HG02981 (cell line): ENCODE results near the gene MTOR.
A peak's percentile ranks its signal among the peaks of the same experiment; 100 is the strongest.

Source experiments
- ATAC-seq: cut with Tn5 transposase; IDR thresholded peaks from one replicate; pipeline ENCODE4 v1.9.1; 2021; ENCODE audit warnings: mild to moderate bottlenecking, moderate library complexity; ENCODE audit not compliant: unreplicated experiment

The MTOR gene

GRCh38 chr1:11229203-11229602 is 33.1 kb downstream of the MTOR start:
- no peak for ATAC-seq

GRCh38 chr1:11227106-11228077 is 35.0 kb downstream of the MTOR start:
- peak; percentile 67 for ATAC-seq

GRCh38 chr1:11216074-11216473 is 46.3 kb downstream of the MTOR start:
- no peak for ATAC-seq

GRCh38 chr1:11215381-11216005 is 46.9 kb downstream of the MTOR start:
- no peak for ATAC-seq

- no peak for ATAC-seq
Measured at GRCh38 chr1:11214698-11215380, 47.5 kb downstream of the MTOR start.

GRCh38 chr1:11211925-11212587 is 50.3 kb downstream of the MTOR start:
- ATAC-seq, result no peak

GRCh38 chr1:11211461-11211860 is 50.9 kb downstream of the MTOR start:
- ATAC-seq, result no peak

GRCh38 chr1:11207898-11208611 is 54.3 kb downstream of the MTOR start:
- no peak for ATAC-seq

- no peak for ATAC-seq
Measured at GRCh38 chr1:11204396-11205190, 57.8 kb downstream of the MTOR start.

GRCh38 chr1:11198851-11199594 is 63.3 kb downstream of the MTOR start:
- ATAC-seq, result no peak

GRCh38 chr1:11198257-11198656 is 64.1 kb downstream of the MTOR start:
- no peak for ATAC-seq

- ATAC-seq, result no peak
Measured at GRCh38 chr1:11197359-11197758, 65.0 kb downstream of the MTOR start.

GRCh38 chr1:11196945-11197344 is 65.4 kb downstream of the MTOR start:
- ATAC-seq, result no peak

GRCh38 chr1:11194407-11195176 is 67.8 kb downstream of the MTOR start:
- ATAC-seq, result no peak

GRCh38 chr1:11193376-11193775 is 69.0 kb downstream of the MTOR start:
- ATAC-seq, result no peak

GRCh38 chr1:11188858-11189451 is 73.4 kb downstream of the MTOR start, which contains the start of gene ANGPTL7:
Gene ANGPTL7, plus strand, starts transcription at chr1:11189355. Its CDS starts 225 bp downstream, at chr1:11189580.
- ATAC-seq, result no peak

GRCh38 chr1:11188381-11188780 is 74.0 kb downstream of the MTOR start:
- ATAC-seq, result no peak

- ATAC-seq, result no peak
Measured at GRCh38 chr1:11187931-11188330, 74.4 kb downstream of the MTOR start.
